ENCODE measurements around the gene TMEM174. TPM values are rescaled to one million over a fixed set of nuclear protein-coding genes. Genes with fewer than 3 reads are reported as not detected.

The TMEM174 gene
- total RNA-seq, 1 donor from 2014 or later, result not detected

DNA sequence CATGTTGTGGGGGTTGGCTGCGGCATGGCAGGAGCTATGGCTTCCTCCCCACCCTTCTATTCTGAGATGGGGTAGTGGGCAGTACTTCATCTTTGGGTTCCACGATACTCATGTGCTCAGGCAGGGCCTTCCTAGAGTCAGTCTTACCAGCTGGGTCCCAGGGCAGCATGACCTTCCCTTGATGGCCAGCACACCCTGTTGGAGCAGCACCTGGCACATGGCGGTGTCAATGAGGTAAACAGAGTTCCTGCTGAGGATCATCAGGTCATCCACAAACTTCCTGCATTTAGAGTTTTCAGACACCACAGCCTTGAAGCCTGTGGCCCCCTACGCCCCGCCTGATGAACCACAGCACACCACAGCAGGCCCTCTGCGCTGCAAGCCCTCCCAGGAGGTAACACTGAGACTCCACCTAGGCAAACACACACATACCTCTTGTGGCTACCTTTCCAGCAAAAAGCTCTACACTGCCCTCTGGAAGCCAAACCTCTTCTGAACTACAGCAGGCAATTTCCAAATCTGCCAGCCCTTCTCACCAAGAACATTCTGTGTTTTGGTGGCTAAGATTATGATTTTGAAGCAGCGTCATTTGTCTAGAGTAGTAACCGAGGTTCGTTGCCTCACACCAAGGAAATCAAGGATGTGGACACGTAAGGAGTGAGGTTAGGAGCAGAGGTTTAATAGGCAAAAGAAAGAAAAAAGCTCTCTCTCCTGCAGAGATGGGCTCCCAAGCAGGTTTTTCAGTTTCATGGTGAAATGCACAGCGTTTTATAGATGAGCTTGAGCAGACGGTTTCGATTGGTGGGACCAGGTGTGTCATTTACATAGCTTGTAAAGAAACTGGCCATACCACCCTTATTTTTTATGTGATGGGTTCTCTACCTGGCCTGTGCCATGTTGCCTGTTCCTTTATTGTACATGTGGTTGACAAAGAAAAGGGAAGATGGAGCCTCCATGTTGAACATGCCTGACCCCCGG, 20.3 kb upstream of the TMEM174 start:
- H3K4me1 Mint-ChIP-seq (ENCODE audit: low read depth, unreplicated experiment), result peaks cover 6% of the 10 kb centered on the region
- Histone ChIP-seq H3K27me3 (ENCODE audit: insufficient read depth, low read length) (no peaks in the 10 kb centered on the region), H3K9me3 (ENCODE audit: insufficient read depth, low read depth, low read length) (no peaks in the 10 kb centered on the region), H3K36me3 (ENCODE audit: insufficient read depth, low read length) (no peaks in the 10 kb centered on the region), H3K4me1 (ENCODE audit: insufficient read depth, low read length) (no peaks in the 10 kb centered on the region), H3K79me2 (ENCODE audit: insufficient read depth, low read length) (no peaks in the 10 kb centered on the region), H3K4me3 (ENCODE audit: insufficient read depth, low read depth, low read length) (no peak overlapping the region), H4K20me1 (ENCODE audit: insufficient read depth, low read length) (no peaks in the 10 kb centered on the region), H3K9ac (ENCODE audit: low read length) (no peak overlapping the region), H2AFZ (ENCODE audit: low read depth, low read length) (no peak overlapping the region), H3K4me2 (ENCODE audit: low read length) (no peak overlapping the region), H3K27ac (ENCODE audit: low read depth, low read length) (no peak overlapping the region)
- no peak for FAIRE-seq
- peaks cover 29% of the 10 kb centered on the region for H3K27me3 Mint-ChIP-seq (ENCODE audit: low read depth, unreplicated experiment)
- no peaks in the 10 kb centered on the region for H3K9me3 Mint-ChIP-seq (ENCODE audit: unreplicated experiment)
- TF ChIP-seq, protein P1, sequence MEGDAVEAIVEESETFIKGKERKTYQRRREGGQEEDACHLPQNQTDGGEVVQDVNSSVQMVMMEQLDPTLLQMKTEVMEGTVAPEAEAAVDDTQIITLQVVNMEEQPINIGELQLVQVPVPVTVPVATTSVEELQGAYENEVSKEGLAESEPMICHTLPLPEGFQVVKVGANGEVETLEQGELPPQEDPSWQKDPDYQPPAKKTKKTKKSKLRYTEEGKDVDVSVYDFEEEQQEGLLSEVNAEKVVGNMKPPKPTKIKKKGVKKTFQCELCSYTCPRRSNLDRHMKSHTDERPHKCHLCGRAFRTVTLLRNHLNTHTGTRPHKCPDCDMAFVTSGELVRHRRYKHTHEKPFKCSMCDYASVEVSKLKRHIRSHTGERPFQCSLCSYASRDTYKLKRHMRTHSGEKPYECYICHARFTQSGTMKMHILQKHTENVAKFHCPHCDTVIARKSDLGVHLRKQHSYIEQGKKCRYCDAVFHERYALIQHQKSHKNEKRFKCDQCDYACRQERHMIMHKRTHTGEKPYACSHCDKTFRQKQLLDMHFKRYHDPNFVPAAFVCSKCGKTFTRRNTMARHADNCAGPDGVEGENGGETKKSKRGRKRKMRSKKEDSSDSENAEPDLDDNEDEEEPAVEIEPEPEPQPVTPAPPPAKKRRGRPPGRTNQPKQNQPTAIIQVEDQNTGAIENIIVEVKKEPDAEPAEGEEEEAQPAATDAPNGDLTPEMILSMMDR (IDR thresholded peaks at IDR 0.05; ENCODE audit: insufficient read depth, low read depth, low read length), result no peak
- no peak for TF ChIP-seq EZH2 (IDR thresholded peaks at IDR 0.05; ENCODE audit: insufficient read depth, low read length)
- H3K36me3 Mint-ChIP-seq (ENCODE audit: low read depth, unreplicated experiment), result peaks cover 2% of the 10 kb centered on the region
- no peak overlapping the region for H3K4me3 Mint-ChIP-seq (ENCODE audit: unreplicated experiment)
- no peak for DNase-seq (ENCODE audit: low read depth)
- H3K27ac Mint-ChIP-seq (ENCODE audit: unreplicated experiment), result no peak overlapping the region

DNA sequence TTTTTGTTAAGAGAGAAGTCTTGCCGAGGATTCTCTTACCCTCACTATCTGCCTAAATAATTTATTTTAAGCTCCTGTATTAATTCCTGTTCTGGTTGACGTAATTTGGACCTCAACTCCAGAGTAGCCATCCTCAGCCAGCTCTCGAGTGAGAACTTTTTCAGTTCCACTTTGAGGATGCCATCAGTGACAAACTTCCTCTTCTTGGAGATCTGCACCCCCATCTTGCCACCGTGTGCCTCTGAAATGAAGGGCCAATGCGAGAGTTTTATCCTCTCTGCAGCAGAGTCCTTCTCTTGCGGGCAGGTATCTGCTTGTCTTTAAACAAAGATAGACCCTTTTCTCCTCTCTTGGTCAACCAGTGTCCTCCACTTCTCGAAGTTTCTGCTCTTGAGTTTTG, 19.5 kb upstream of the TMEM174 start:
- H3K4me1 Mint-ChIP-seq (ENCODE audit: low read depth, unreplicated experiment), result peaks cover 6% of the 10 kb centered on the region
- no peak overlapping the region for H2AFZ ChIP-seq (ENCODE audit: low read depth, low read length)
- no peaks in the 10 kb centered on the region for H3K27me3 ChIP-seq (ENCODE audit: insufficient read depth, low read length)
- no peaks in the 10 kb centered on the region for H4K20me1 ChIP-seq (ENCODE audit: insufficient read depth, low read length)
- no peaks in the 10 kb centered on the region for H3K79me2 ChIP-seq (ENCODE audit: insufficient read depth, low read length)
- no peak overlapping the region for H3K27ac ChIP-seq (ENCODE audit: low read depth, low read length)
- no peaks in the 10 kb centered on the region for H3K4me1 ChIP-seq (ENCODE audit: insufficient read depth, low read length)
- H3K4me2 ChIP-seq (ENCODE audit: low read length), result no peak overlapping the region
- H3K36me3 ChIP-seq (ENCODE audit: insufficient read depth, low read length), result no peaks in the 10 kb centered on the region
- no peak overlapping the region for H3K4me3 Mint-ChIP-seq (ENCODE audit: unreplicated experiment)
- DNase-seq (ENCODE audit: low read depth), result no peak
- no peak overlapping the region for H3K4me3 ChIP-seq (ENCODE audit: insufficient read depth, low read depth, low read length)
- FAIRE-seq, result no peak
- no peaks in the 10 kb centered on the region for H3K9me3 ChIP-seq (ENCODE audit: insufficient read depth, low read depth, low read length)
- H3K36me3 Mint-ChIP-seq (ENCODE audit: low read depth, unreplicated experiment), result peaks cover 2% of the 10 kb centered on the region
- TF ChIP-seq, protein P1 (IDR thresholded peaks at IDR 0.05; ENCODE audit: insufficient read depth, low read depth, low read length), result no peak
- TF ChIP-seq EZH2 (IDR thresholded peaks at IDR 0.05; ENCODE audit: insufficient read depth, low read length), result no peak
- H3K9me3 Mint-ChIP-seq (ENCODE audit: unreplicated experiment), result no peaks in the 10 kb centered on the region
- no peak overlapping the region for H3K27ac Mint-ChIP-seq (ENCODE audit: unreplicated experiment)
- peaks cover 31% of the 10 kb centered on the region for H3K27me3 Mint-ChIP-seq (ENCODE audit: low read depth, unreplicated experiment)
- no peak overlapping the region for H3K9ac ChIP-seq (ENCODE audit: low read length)

Data from astrocyte (in vitro differentiated cells and primary cell).